Stimulated activated CD4-positive, alpha-beta T cell treated with anti-CD3 and anti-CD28 coated beads, Interleukin-4, amount 100 ng/mL, for 1 hour (primary cell): ENCODE measurements around the gene SCARF1.

Source experiments
- DNase-seq: peaks from one replicate; pipeline ENCODE4 v3.0.0-alpha.2; 2020

Gene SCARF1

GRCh38 chr17:1627182-1627981 lies 18.1 kb downstream of the SCARF1 start:
- no peak for DNase-seq

GRCh38 chr17:1626333-1626732 lies 19.2 kb downstream of the SCARF1 start:
- no peak for DNase-seq

- DNase-seq: no peak
These were observed 20.0 kb downstream of the SCARF1 start for GRCh38 chr17:1625581-1625980.

GRCh38 chr17:1625053-1625452 lies 20.5 kb downstream of the SCARF1 start:
- DNase-seq: no peak

- no peak for DNase-seq
These were observed 20.9 kb downstream of the SCARF1 start for GRCh38 chr17:1624650-1625049.

GRCh38 chr17:1623057-1623630 lies 22.4 kb downstream of the SCARF1 start:
- DNase-seq: no peak

- DNase-seq: no peak
These were observed 24.1 kb downstream of the SCARF1 start for GRCh38 chr17:1621273-1621954.

GRCh38 chr17:1620486-1620885 lies 25.0 kb downstream of the SCARF1 start:
- no peak for DNase-seq

GRCh38 chr17:1617620-1618174 lies 27.8 kb downstream of the SCARF1 start:
- no peak for DNase-seq

- DNase-seq: no peak
These were observed 29.4 kb downstream of the SCARF1 start for GRCh38 chr17:1616101-1616500.

GRCh38 chr17:1612400-1612799 lies 33.1 kb downstream of the SCARF1 start:
- DNase-seq: no peak

GRCh38 chr17:1611715-1612114 lies 33.8 kb downstream of the SCARF1 start:
- no peak for DNase-seq

- DNase-seq: no peak
These were observed 36.9 kb downstream of the SCARF1 start for GRCh38 chr17:1608676-1609075.

- DNase-seq: no peak
These were observed 37.6 kb downstream of the SCARF1 start for GRCh38 chr17:1607971-1608320.

GRCh38 chr17:1606352-1606985 lies 39.1 kb downstream of the SCARF1 start:
- peak; percentile 28 for DNase-seq

GRCh38 chr17:1605681-1606351 lies 39.7 kb downstream of the SCARF1 start:
- no peak for DNase-seq

- no peak for DNase-seq
These were observed 40.6 kb downstream of the SCARF1 start for GRCh38 chr17:1604831-1605528.

- DNase-seq: no peak
These were observed 44.0 kb downstream of the SCARF1 start for GRCh38 chr17:1601571-1601970.

GRCh38 chr17:1598399-1599095 lies 47.0 kb downstream of the SCARF1 start:
- DNase-seq: no peak

- no peak for DNase-seq
These were observed 47.6 kb downstream of the SCARF1 start for GRCh38 chr17:1597861-1598342.

GRCh38 chr17:1593630-1593931 lies 52.0 kb downstream of the SCARF1 start:
- no peak for DNase-seq
